IMR-90 (cell line): ENCODE results near the gene GNG2. TPM values are rescaled to one million over a fixed set of nuclear protein-coding genes. Genes with fewer than 3 reads are reported as not detected.

Experiments used
- ATAC-seq: fragments of 200-7000 bp; cut with Tn5 transposase; 2 replicates; pipeline ENCODE4 v1.9.1; 2020; ENCODE audit warnings: low read depth, mild to moderate bottlenecking, moderate library complexity
- BruUV-seq: library from RNA; stranded (reverse); fragments of 400-500 nt; replicated peaks from 2 replicates; lab custom pipeline; 2021; lab: Mats Ljungman, UMichigan
- CTCF ChIA-PET: fragments of 300-600 bp; formaldehyde crosslinking; extraction: SDS; loops from one replicate; lab custom pipeline; 2021; ENCODE audit warnings: antibody characterized with exemption; lab: Yijun Ruan, JAX
- POLR2A ChIA-PET: fragments of 300-600 bp; sonication (Branson Sonifier 250); formaldehyde crosslinking; loops from one replicate; lab custom pipeline; 2022; ENCODE audit warnings: antibody characterized with exemption; ENCODE audit not compliant: unreplicated experiment; lab: Charles Lee
- DNase-seq: peaks from one replicate; pipeline ENCODE4 v3.0.0; 2013
- H2AFZ ChIP-seq: replicated peaks from 2 replicates; pipeline ENCODE3; 2013; ENCODE audit warnings: low read length, mild to moderate bottlenecking; ENCODE audit not compliant: poor library complexity
- H2AK5ac ChIP-seq: 2 replicates; pipeline ENCODE4 v1.6.1; 2013; ENCODE audit warnings: low read depth, low read length, inconsistent platforms
- H2AK9ac ChIP-seq: replicated peaks from 2 replicates; pipeline ENCODE3; 2013; ENCODE audit warnings: mild to moderate bottlenecking, low read depth, low read length, moderate library complexity; ENCODE audit not compliant: poor library complexity
- H2BK120ac ChIP-seq: 2 replicates; pipeline ENCODE4 v1.6.1; 2013; ENCODE audit warnings: low read depth, low read length, inconsistent platforms
- H2BK15ac ChIP-seq: 3 replicates; pipeline ENCODE4 v1.6.1; 2013; ENCODE audit warnings: low read depth, low read length, inconsistent platforms
- H2BK20ac ChIP-seq: 2 replicates; pipeline ENCODE4 v1.6.1; 2013; ENCODE audit warnings: low read depth, mild to moderate bottlenecking, inconsistent platforms, low read length, moderate library complexity
- H2BK5ac ChIP-seq: 2 replicates; pipeline ENCODE4 v1.6.1; 2013; ENCODE audit warnings: mild to moderate bottlenecking, low read depth, low read length, inconsistent platforms; ENCODE audit not compliant: poor library complexity, severe bottlenecking
- H3K14ac ChIP-seq: replicated peaks from 2 replicates; pipeline ENCODE4 v1.6.1; 2013; ENCODE audit warnings: low read depth, low read length, inconsistent platforms
- H3K18ac ChIP-seq: 2 replicates; pipeline ENCODE4 v1.6.1; 2013; ENCODE audit warnings: low read depth, low read length, control low read depth
- H3K23ac ChIP-seq: 2 replicates; pipeline ENCODE4 v1.6.1; 2013; ENCODE audit warnings: low read depth, low read length, inconsistent platforms
- H3K27ac ChIP-seq: 2 replicates; pipeline ENCODE4 v1.5.1; 2013; ENCODE audit warnings: mild to moderate bottlenecking, control low read depth, low read length; ENCODE audit not compliant: insufficient read depth
- H3K27me3 ChIP-seq: 2 replicates; pipeline ENCODE4 v1.6.1; 2013; ENCODE audit warnings: low read length; ENCODE audit not compliant: control insufficient read depth, insufficient read depth
- H3K36me3 ChIP-seq: 2 replicates; pipeline ENCODE4 v1.6.1; 2013; ENCODE audit warnings: low read length, mixed read lengths; ENCODE audit not compliant: control insufficient read depth, insufficient read depth
- H3K4ac ChIP-seq: 2 replicates; pipeline ENCODE4 v1.6.1; 2013; ENCODE audit warnings: low read depth, low read length, inconsistent platforms
- H3K4me1 ChIP-seq: 2 replicates; pipeline ENCODE4 v1.6.1; 2013; ENCODE audit warnings: low read length, mixed read lengths; ENCODE audit not compliant: control insufficient read depth, insufficient read depth
- H3K4me2 ChIP-seq: 2 replicates; pipeline ENCODE4 v1.6.1; 2013; ENCODE audit warnings: low read depth, mild to moderate bottlenecking, control low read depth, low read length, moderate library complexity
- H3K4me3 ChIP-seq: 2 replicates; pipeline ENCODE4 v1.5.1; 2013; ENCODE audit warnings: low read depth, mild to moderate bottlenecking, control low read depth, low read length, moderate library complexity; ENCODE audit not compliant: insufficient read depth
- H3K56ac ChIP-seq: 2 replicates; pipeline ENCODE4 v1.6.1; 2013; ENCODE audit warnings: low read length, inconsistent platforms; ENCODE audit not compliant: insufficient read depth; ENCODE audit errors: extremely low read depth
- H3K79me1 ChIP-seq, 2 experiments: 2 replicates each; pipeline ENCODE4 v1.6.1; 2013; ENCODE audit warnings: low read length in 2 of 2, inconsistent platforms in 1 of 2, low read depth in 1 of 2
- H3K9ac ChIP-seq: 2 replicates; pipeline ENCODE4 v1.6.1; 2013; ENCODE audit warnings: low read depth, low read length, control low read depth
- H3K9me1 ChIP-seq: 2 replicates; pipeline ENCODE4 v1.6.1; 2013; ENCODE audit warnings: low read length, inconsistent platforms; ENCODE audit not compliant: insufficient read depth
- H3K9me3 ChIP-seq: 2 replicates; pipeline ENCODE4 v1.6.1; 2013; ENCODE audit warnings: low read length; ENCODE audit not compliant: control insufficient read depth, insufficient read depth
- H4K20me1 ChIP-seq: 2 replicates; pipeline ENCODE4 v1.6.1; 2013; ENCODE audit warnings: low read length, inconsistent platforms; ENCODE audit not compliant: insufficient read depth
- H4K5ac ChIP-seq: 2 replicates; pipeline ENCODE4 v1.6.1; 2013; ENCODE audit warnings: mild to moderate bottlenecking, low read depth, low read length, control low read depth
- H4K8ac ChIP-seq, 2 experiments: 2 replicates each; pipeline ENCODE4 v1.6.1; 2013; ENCODE audit warnings: low read depth in 2 of 2, low read length in 2 of 2, control low read depth in 1 of 2, inconsistent platforms in 1 of 2
- H4K91ac ChIP-seq: 2 replicates; pipeline ENCODE4 v1.6.1; 2013; ENCODE audit warnings: low read depth, low read length, inconsistent platforms; ENCODE audit not compliant: insufficient read depth
- CHD1 ChIP-seq: IDR thresholded peaks from 2 replicates; pipeline ENCODE4 v1.6.1; 2012; ENCODE audit warnings: low read depth, low read length, improper control_type of control experiment
- WGBS, 2 experiments: methylation state at CpG; one replicate each; pipeline versions ENCODE4 v1.1.5 to v1.1.7; 2013; ENCODE audit warnings: missing lambda C conversion rate in 2 of 2; ENCODE audit not compliant: insufficient read length in 1 of 2; ENCODE audit errors: extremely low coverage in 2 of 2; 5-methylcytosine and 5-hydroxymethylcytosine counted together
- dilution Hi-C: fragments of 300-500 bp; cut with HindIII; formaldehyde crosslinking; loops from one replicate; pipeline ENCODE4 v1.14.3; 2018; ENCODE audit warnings: low sequenced_read_pairs; ENCODE audit not compliant: unreplicated experiment
- in situ Hi-C: fragments of 300-500 bp; cut with MboI; formaldehyde crosslinking; loops from 3 replicates; pipeline ENCODE4 v1.14.3; 2019; ENCODE audit warnings: low sequenced_read_pairs, inconsistent platforms, mixed read lengths
- intact Hi-C: fragments of 100-400 bp; cut with micrococcal nuclease; formaldehyde crosslinking; loops from 2 replicates; pipeline ENCODE4 v1.10.0; 2022
- polyA plus RNA-seq, 3 experiments: library from polyadenylated mRNA; depleted of rRNA; stranded (reverse); fragments of >200 nt; gene quantifications; 2 replicates each; pipeline ENCODE4 v1.2.3, GENCODE V29; 2012; ENCODE audit warnings: low replicate concordance in 1 of 3
- total RNA-seq: library from RNA; depleted of rRNA; stranded (reverse); fragments of >200 nt; gene quantifications from 2 replicates; pipeline ENCODE4 v1.2.3, GENCODE V29; 2012

GNG2 gene
- total and polyA plus RNA-seq, 2 of the 4 experiments (the other 2 are of a cell fraction) = 13.1 to 14.6 TPM

DNA sequence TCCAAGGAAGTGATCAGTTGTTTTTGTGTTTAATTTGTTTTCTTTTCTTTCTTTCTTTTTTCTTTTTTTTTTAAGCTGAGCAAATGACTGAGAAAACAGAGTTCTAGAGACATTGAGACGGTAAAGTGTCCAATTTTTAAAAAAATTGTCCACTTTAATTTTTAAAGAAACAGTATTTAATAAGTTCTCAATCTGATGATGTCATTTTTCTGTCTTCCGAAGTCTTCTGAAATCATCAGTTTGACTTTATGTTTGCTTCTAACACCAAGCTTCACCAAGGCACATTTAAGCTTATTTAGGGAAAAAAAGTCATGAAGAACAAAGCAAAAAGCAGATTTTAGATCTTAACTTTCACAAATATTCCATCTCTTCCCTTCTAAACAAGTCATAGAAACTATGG lies 65.6 kb downstream of the GNG2 start:
- H2BK15ac ChIP-seq = no peak overlapping the region
- ATAC-seq = no peak
- dilution Hi-C loops = no loop called here

More for the DNA sequence above, 65.6 kb downstream of the GNG2 start:
- Histone ChIP-seq H3K23ac (no peak overlapping the region), H2AFZ (no peak overlapping the region), H4K8ac (no peak overlapping the region), H3K79me1 (0 out of 4 replicates have a peak, but pooled peaks cover under 1 to 2% of the 10 kb centered on the region in 2 experiments), H3K27me3 (no peaks in the 10 kb centered on the region), H3K4me2 (no peak overlapping the region), H3K4me3 (no peak overlapping the region), H2AK5ac (no peak overlapping the region), H4K20me1 (no peaks in the 10 kb centered on the region), H3K9ac (no peak overlapping the region), H2BK5ac (no peak overlapping the region), H3K14ac (no peak overlapping the region), H3K4ac (no peak overlapping the region), H3K4me1 (peaks cover 8% of the 10 kb centered on the region), H3K36me3 (peaks cover 2% of the 10 kb centered on the region; the same call in 1 of the 2 replicates), H3K9me3 (no peaks in the 10 kb centered on the region), H2BK120ac (no peak overlapping the region), H2BK20ac (no peak overlapping the region), H3K27ac (no peak overlapping the region), H3K9me1 (peaks cover 3% of the 10 kb centered on the region; the same call in 1 of the 2 replicates), H3K56ac (no peak overlapping the region), H2AK9ac (no peak overlapping the region), H4K5ac (no peak overlapping the region), H3K18ac (no peak overlapping the region), H4K91ac (no peak overlapping the region)
- no CpG with 5 or more reads among the region's 2 CpGs for WGBS, 2 experiments
- no peak for TF ChIP-seq CHD1
- DNase-seq = no peak
- CTCF ChIA-PET = interaction anchor here (0.6 kb wide), 1 partner anchor 174 kb away, joined by 3 read pairs; no protein-coding TSS in a partner anchor
- POLR2A ChIA-PET = no interaction called here
- intact Hi-C loops = no loop called here
- no TSS peak for BruUV-seq
- in situ Hi-C loops = no loop called here
